Astrocyte of the spinal cord (primary cell): ENCODE results near the gene ZNF688.
"Not testable (repeated sequence)": the region's sequence is repeated elsewhere in the genome, so short reads cannot be mapped to it uniquely, and the experiment has no call there.

ENCODE experiments used
- DNase-seq: peaks from one replicate; pipeline ENCODE4 v3.0.0; 2011; ENCODE audit warnings: low read depth, low spot score
- H3K4me3 ChIP-seq: 2 replicates; pipeline ENCODE4 v1.5.1; 2011; ENCODE audit warnings: low read depth, mild to moderate bottlenecking, low read length, moderate library complexity
- CTCF ChIP-seq: IDR thresholded peaks from 2 replicates; pipeline ENCODE4 v1.5.1; 2012; ENCODE audit warnings: low read depth, mild to moderate bottlenecking, low read length, inconsistent platforms
- in situ Hi-C: cut with HindIII; loops from 2 replicates; pipeline ENCODE4 v1.10.0; 2017; ENCODE audit warnings: low sequenced_read_pairs

ZNF688 gene

GRCh38 chr16:30539000-30539964 lies 32.2 kb downstream of the ZNF688 start:
- no peak for DNase-seq
- no peak for TF ChIP-seq CTCF
- H3K4me3 ChIP-seq: no peak overlapping the region
- in situ Hi-C loops: no loop called here

DNA sequence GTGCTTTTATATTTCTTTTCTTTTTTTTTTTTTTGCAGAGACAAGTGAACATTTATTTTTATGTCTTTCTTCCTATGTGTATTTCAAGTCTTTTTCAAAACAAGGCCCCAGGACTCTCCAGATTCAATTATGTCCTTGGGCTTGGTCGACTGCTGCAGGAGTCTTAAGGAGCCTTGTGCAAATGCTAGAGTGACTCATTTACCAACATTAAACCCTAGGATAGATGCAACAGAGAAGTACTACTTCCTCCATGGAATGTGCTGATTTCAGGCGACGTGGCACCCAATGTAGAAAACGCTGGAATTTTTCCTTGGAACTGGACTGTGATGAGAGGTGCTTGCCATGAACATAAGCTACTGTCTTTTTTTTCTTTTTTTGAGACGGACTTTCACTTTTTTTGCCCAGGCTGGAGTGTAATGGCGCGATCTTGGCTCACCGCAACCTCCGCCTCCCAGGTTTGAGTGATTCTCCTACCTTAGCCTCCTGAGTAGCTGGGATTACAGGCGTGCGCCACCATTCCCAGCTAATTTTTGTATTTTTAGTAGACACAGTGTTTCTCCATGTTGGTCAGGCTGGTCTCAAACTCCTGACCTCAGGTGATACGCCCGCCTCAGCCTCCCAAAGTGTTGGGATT lies 35.0 kb downstream of the ZNF688 start:
- DNase-seq, in situ Hi-C loops, H3K4me3 ChIP-seq: not testable (repeated sequence)

GRCh38 chr16:30535777-30536190 lies 35.7 kb downstream of the ZNF688 start:
- TF ChIP-seq CTCF: peak; percentile 78
- peak overlapping the region; percentile 73 for H3K4me3 ChIP-seq
- DNase-seq: peak; percentile 64
- in situ Hi-C loops: no loop called here

DNA sequence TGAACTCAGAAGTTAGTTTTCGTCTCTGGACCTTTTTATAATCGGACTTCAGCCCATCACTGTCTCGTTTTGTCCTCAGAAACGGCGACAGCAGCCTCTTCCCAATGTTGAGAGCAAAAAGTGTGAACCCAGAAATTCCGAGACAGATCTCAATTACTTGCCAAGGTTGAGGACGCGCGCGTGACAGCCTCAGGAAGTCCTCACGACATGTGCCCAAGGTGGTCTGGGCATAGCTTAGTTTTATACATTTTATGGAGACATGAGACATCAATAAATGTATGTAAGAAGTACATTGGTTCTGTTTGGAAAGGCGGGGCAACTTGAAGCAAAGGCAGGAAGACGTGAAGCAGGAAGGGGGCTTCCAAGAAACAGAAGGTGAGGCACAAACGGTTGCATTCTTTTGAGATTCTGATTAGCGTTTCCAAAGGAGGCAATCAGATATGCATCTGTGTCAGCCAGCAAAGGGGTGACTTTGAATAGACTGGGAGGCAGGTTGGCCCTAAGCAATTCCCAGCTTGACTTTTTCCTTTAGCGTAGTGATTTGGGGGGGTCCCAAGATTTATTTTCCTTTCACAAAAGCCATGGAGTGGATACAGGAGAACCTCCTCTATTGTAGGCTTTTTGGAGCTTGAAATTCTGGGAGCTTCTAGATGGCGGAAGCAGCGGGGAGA lies 36.3 kb downstream of the ZNF688 start:
- TF ChIP-seq CTCF: no peak
- in situ Hi-C loops: no loop called here
- DNase-seq: no peak
- peak overlapping the region; percentile 73 for H3K4me3 ChIP-seq

DNA sequence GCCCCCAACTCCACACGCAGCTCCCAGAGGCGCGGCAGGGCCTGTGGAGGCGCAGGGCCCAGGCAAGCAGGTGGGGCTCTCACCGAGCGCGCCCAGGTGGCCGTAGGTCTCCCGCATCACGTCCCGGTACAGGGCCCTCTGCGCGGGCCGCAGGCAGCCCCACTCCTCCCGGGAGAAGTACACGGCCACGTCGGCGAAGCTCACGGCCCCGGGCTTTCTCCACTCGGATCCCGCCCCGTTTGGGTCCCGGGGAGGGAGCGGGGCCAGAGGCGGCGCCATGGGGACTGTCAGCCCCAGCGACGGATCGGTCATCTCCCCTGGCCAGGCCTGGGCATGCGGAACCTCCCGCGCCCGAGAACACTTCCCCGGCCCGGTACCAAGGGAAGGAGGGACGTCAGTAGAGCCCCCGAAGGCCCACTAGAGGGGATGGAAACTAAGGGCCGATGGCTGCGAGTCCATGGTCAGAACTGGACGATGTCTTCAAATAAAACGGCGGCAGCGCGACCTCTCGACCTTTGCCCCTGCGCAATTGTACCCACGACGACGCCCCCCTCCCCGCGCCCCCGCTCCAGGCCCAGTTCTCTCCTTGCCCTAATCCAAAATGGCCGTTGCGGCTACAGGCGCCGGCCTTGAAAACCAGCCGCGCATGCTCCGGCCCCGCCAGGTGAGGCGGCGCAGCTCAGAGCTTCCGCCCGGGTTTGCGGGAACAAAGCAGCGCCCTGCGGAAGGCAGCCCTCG lies 37.0 kb downstream of the ZNF688 start, which contains the start of gene ZNF747:
Gene ZNF747, minus strand, starts transcription at position 491 of the 738 bp plus-strand sequence. Its CDS starts 179 bp downstream, at position 312.
- no peak for TF ChIP-seq CTCF
- H3K4me3 ChIP-seq: peak within 1 kb of the TSS; percentile 73
- DNase-seq: peak; percentile 83
- in situ Hi-C loops: no loop called here

GRCh38 chr16:30533748-30534367 lies 37.7 kb downstream of the ZNF688 start:
- in situ Hi-C loops: no loop called here
- peak overlapping the region; percentile 73 for H3K4me3 ChIP-seq
- no peak for TF ChIP-seq CTCF
- no peak for DNase-seq
